ENCODE measurements around the gene BCKDHB.
"Not testable (repeated sequence)": the region's sequence is repeated elsewhere in the genome, so short reads cannot be mapped to it uniquely, and the experiment has no call there.

The BCKDHB gene

GRCh38 chr6:80209430-80209829 is 103.0 kb downstream of the BCKDHB start:
- no peak for DNase-seq (ENCODE audit: low read depth)

GRCh38 chr6:80210618-80211017 is 104.1 kb downstream of the BCKDHB start:
- DNase-seq (ENCODE audit: low read depth) = no peak

GRCh38 chr6:80211286-80211685 is 104.8 kb downstream of the BCKDHB start:
- DNase-seq (ENCODE audit: low read depth) = no peak

- not testable (repeated sequence) for DNase-seq (ENCODE audit: low read depth)
Observed at GRCh38 chr6:80211890-80212289, 105.4 kb downstream of the BCKDHB start.

- DNase-seq (ENCODE audit: low read depth) = no peak
Observed at GRCh38 chr6:80214436-80215022, 108.1 kb downstream of the BCKDHB start.

- no peak for DNase-seq (ENCODE audit: low read depth)
Observed at GRCh38 chr6:80215063-80215462, 108.6 kb downstream of the BCKDHB start.

- no peak for DNase-seq (ENCODE audit: low read depth)
Observed at GRCh38 chr6:80217794-80218193, 111.3 kb downstream of the BCKDHB start.

GRCh38 chr6:80223743-80224212 is 117.3 kb downstream of the BCKDHB start:
- DNase-seq (ENCODE audit: low read depth) = no peak

GRCh38 chr6:80226151-80226550 is 119.7 kb downstream of the BCKDHB start:
- DNase-seq (ENCODE audit: low read depth) = no peak

- no peak for DNase-seq (ENCODE audit: low read depth)
Observed at GRCh38 chr6:80226699-80227098, 120.2 kb downstream of the BCKDHB start.

- no peak for DNase-seq (ENCODE audit: low read depth)
Observed at GRCh38 chr6:80227545-80228105, 121.2 kb downstream of the BCKDHB start.

- no peak for DNase-seq (ENCODE audit: low read depth)
Observed at GRCh38 chr6:80233262-80233661, 126.8 kb downstream of the BCKDHB start.

- no peak for DNase-seq (ENCODE audit: low read depth)
Observed at GRCh38 chr6:80233958-80234357, 127.5 kb downstream of the BCKDHB start.

- no peak for DNase-seq (ENCODE audit: low read depth)
Observed at GRCh38 chr6:80234401-80234800, 127.9 kb downstream of the BCKDHB start.

GRCh38 chr6:80234908-80235307 is 128.4 kb downstream of the BCKDHB start:
- DNase-seq (ENCODE audit: low read depth) = no peak

GRCh38 chr6:80235647-80236046 is 129.2 kb downstream of the BCKDHB start:
- no peak for DNase-seq (ENCODE audit: low read depth)

- DNase-seq (ENCODE audit: low read depth) = not testable (repeated sequence)
Observed at GRCh38 chr6:80238754-80239153, 132.3 kb downstream of the BCKDHB start.

- no peak for DNase-seq (ENCODE audit: low read depth)
Observed at GRCh38 chr6:80245043-80245442, 138.6 kb downstream of the BCKDHB start.

- peak; percentile 9 for DNase-seq (ENCODE audit: low read depth)
Observed at GRCh38 chr6:80249897-80250296, 143.4 kb downstream of the BCKDHB start.

- no peak for DNase-seq (ENCODE audit: low read depth)
Observed at GRCh38 chr6:80250391-80250997, 144.0 kb downstream of the BCKDHB start.

GRCh38 chr6:80251321-80251720 is 144.8 kb downstream of the BCKDHB start:
- DNase-seq (ENCODE audit: low read depth) = no peak

GRCh38 chr6:80254716-80255115 is 148.2 kb downstream of the BCKDHB start:
- no peak for DNase-seq (ENCODE audit: low read depth)

- no peak for DNase-seq (ENCODE audit: low read depth)
Observed at GRCh38 chr6:80256691-80257090, 150.2 kb downstream of the BCKDHB start.

GRCh38 chr6:80259118-80259517 is 152.6 kb downstream of the BCKDHB start:
- no peak for DNase-seq (ENCODE audit: low read depth)
